ENCODE measurements around the gene CADM1.

DNA sequence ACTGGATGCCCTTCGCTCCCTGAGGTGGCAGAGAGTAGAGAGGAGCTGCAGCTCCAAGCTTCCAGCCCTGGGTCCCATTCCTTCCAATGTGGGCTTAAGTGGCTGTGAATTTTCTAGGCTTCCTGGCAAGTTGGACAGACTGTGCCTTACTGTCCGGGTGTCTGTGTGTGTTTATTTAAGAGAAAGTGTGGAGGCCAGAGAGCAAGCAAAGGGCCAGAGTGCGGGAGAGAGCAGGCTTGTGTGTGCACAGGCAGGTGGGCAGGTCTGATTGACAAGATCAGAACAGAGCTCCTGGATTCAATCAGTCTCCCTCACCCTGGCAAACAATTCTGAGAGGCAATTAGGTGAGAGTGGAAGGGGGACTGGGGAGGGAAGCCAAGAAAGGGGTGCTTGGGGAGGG lies 347.0 kb downstream of the CADM1 start:
- TF ChIP-seq, protein P1, sequence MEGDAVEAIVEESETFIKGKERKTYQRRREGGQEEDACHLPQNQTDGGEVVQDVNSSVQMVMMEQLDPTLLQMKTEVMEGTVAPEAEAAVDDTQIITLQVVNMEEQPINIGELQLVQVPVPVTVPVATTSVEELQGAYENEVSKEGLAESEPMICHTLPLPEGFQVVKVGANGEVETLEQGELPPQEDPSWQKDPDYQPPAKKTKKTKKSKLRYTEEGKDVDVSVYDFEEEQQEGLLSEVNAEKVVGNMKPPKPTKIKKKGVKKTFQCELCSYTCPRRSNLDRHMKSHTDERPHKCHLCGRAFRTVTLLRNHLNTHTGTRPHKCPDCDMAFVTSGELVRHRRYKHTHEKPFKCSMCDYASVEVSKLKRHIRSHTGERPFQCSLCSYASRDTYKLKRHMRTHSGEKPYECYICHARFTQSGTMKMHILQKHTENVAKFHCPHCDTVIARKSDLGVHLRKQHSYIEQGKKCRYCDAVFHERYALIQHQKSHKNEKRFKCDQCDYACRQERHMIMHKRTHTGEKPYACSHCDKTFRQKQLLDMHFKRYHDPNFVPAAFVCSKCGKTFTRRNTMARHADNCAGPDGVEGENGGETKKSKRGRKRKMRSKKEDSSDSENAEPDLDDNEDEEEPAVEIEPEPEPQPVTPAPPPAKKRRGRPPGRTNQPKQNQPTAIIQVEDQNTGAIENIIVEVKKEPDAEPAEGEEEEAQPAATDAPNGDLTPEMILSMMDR (IDR thresholded peaks at IDR 0.05 in 4 of 5, conservative IDR thresholded peaks at IDR 0.05 in 1 of 5), result no peak
- TF ChIP-seq POLR2A (IDR thresholded peaks at IDR 0.05), result no peak

All from gastrocnemius medialis (tissue), 4 donors.